Breast epithelium (tissue), 3 donors: Measurements from ENCODE around the gene MYD88.

ENCODE experiments used
- POLR2AphosphoS5 ChIP-seq, 3 donors: sonication (generic); formaldehyde crosslinking; IDR thresholded peaks; one replicate each; pipeline ENCODE4 v1.6.1; 2017; ENCODE audit warnings: antibody characterized with exemption in 3 of 3
- TF ChIP-seq, protein P1 (sequence below), 3 donors: fragments of 450-650 bp; IDR thresholded peaks; one replicate each; pipeline ENCODE4 v1.5.1; 2016 to 2017; ENCODE audit warnings: antibody characterized with exemption in 3 of 3, mild to moderate bottlenecking in 3 of 3, moderate library complexity in 3 of 3

DNA sequence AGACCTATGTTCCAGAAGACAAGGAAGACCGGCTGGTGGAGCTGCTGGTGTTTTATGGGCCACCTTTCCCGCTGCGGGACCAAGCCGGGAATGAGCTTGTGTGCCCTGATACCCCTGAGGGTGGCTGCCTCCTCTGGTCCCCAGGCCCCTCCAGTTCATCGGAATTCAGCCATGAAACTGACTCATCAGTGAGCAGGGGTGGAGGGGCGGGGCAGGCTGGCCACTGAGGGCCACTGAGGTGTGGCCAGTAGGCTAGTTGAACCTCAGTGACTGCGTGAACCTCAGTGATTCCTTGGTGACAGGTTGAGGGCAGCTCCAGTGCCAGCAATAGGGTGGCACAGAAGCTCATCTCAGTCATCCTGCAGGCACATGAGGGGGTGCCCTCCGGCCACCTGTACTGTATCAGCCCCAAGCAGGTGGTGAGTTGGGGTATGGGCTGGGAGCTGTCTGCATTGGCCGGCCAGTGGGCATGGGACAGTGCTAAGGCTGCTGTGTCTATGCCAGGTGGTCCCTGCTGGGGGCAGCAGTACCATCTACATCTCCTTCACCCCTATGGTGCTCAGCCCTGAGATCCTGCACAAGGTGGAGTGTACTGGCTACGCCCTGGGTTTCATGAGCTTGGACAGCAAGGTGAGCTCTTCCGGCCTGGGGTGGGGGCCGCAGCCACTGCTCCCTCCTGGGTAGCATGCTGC is 21.8 kb upstream of the MYD88 start:
- TF ChIP-seq, protein P1, sequence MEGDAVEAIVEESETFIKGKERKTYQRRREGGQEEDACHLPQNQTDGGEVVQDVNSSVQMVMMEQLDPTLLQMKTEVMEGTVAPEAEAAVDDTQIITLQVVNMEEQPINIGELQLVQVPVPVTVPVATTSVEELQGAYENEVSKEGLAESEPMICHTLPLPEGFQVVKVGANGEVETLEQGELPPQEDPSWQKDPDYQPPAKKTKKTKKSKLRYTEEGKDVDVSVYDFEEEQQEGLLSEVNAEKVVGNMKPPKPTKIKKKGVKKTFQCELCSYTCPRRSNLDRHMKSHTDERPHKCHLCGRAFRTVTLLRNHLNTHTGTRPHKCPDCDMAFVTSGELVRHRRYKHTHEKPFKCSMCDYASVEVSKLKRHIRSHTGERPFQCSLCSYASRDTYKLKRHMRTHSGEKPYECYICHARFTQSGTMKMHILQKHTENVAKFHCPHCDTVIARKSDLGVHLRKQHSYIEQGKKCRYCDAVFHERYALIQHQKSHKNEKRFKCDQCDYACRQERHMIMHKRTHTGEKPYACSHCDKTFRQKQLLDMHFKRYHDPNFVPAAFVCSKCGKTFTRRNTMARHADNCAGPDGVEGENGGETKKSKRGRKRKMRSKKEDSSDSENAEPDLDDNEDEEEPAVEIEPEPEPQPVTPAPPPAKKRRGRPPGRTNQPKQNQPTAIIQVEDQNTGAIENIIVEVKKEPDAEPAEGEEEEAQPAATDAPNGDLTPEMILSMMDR (IDR thresholded peaks at IDR 0.05): no peak
- no peak for TF ChIP-seq POLR2AphosphoS5 (IDR thresholded peaks at IDR 0.05)
